HCT116 (cell line): ENCODE measurements around the gene GNRH2.

Experiments
- ELF1 ChIP-seq: IDR thresholded peaks from 2 replicates; pipeline ENCODE4 v1.6.1; 2012; ENCODE audit warnings: low read depth, borderline replicate concordance
- EZH2 ChIP-seq: fragments of 200-600 bp; sonication (generic); IDR thresholded peaks from 2 replicates; pipeline ENCODE4 v1.6.1; 2017; ENCODE audit warnings: antibody characterized with exemption, mixed run types
- POLR2A ChIP-seq: IDR thresholded peaks from 2 replicates; pipeline ENCODE4 v1.7.0; 2011; ENCODE audit warnings: borderline replicate concordance; ENCODE audit not compliant: insufficient read depth, insufficient read length; ENCODE audit errors: extremely low read depth
- YY1 ChIP-seq: IDR thresholded peaks from 2 replicates; pipeline ENCODE4 v1.6.1; 2011; ENCODE audit warnings: low read length, low read depth, moderate library complexity, mild to moderate bottlenecking; ENCODE audit not compliant: insufficient replicate concordance; ENCODE audit errors: extremely low read depth
- TF ChIP-seq, protein P1 (sequence below), 3 experiments: fragments of 200-600 bp in 1 of 3; sonication (generic) in 1 of 3; IDR thresholded peaks in 2 of 3; conservative IDR thresholded peaks in 1 of 3; 2 replicates each; pipeline ENCODE4 v1.5.1; 2012 to 2017; ENCODE audit warnings: low read depth in 2 of 3, low read length in 2 of 3, antibody characterized with exemption in 1 of 3, borderline replicate concordance in 1 of 3, control low read depth in 1 of 3, mild to moderate bottlenecking in 1 of 3, mixed read lengths in 1 of 3, mixed run types in 1 of 3, moderate library complexity in 1 of 3; ENCODE audit not compliant: insufficient read depth in 1 of 3

DNA sequence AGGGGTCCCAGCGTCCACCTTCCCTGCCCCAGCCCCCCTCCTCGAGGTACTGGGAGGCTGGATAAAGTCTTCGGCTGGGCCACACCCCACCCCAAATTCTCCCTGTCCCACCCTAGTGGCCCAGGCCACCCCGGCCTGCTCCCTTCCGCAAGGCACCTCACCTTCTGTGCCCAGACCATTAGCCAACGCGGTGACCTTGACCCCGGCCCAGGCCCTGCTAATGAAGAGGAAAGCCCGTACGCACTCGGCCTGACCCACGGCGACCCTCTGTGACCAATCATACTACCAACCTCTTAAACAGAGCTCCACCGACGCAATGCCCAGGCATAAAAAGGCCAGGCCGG lies 27.8 kb downstream of the GNRH2 start:
- TF ChIP-seq, protein P1, sequence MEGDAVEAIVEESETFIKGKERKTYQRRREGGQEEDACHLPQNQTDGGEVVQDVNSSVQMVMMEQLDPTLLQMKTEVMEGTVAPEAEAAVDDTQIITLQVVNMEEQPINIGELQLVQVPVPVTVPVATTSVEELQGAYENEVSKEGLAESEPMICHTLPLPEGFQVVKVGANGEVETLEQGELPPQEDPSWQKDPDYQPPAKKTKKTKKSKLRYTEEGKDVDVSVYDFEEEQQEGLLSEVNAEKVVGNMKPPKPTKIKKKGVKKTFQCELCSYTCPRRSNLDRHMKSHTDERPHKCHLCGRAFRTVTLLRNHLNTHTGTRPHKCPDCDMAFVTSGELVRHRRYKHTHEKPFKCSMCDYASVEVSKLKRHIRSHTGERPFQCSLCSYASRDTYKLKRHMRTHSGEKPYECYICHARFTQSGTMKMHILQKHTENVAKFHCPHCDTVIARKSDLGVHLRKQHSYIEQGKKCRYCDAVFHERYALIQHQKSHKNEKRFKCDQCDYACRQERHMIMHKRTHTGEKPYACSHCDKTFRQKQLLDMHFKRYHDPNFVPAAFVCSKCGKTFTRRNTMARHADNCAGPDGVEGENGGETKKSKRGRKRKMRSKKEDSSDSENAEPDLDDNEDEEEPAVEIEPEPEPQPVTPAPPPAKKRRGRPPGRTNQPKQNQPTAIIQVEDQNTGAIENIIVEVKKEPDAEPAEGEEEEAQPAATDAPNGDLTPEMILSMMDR (IDR thresholded peaks at IDR 0.05 in 2 of 3, conservative IDR thresholded peaks at IDR 0.05 in 1 of 3; ENCODE audit: borderline replicate concordance in 1 of 3, insufficient read depth in 1 of 3, low read depth in 2 of 3, low read length in 2 of 3), result no peak
- TF ChIP-seq EZH2 (no peak), POLR2A (no peak), ELF1 (no peak), YY1 (no peak)
